SKM-1 (cell line): ENCODE measurements around the gene ZCCHC14.

Source experiments
- DNase-seq: peaks from one replicate; lab custom pipeline; 2025; ENCODE audit not compliant: unreplicated experiment; lab: John Stamatoyannopoulos, UW

ZCCHC14 gene

GRCh38 chr16:87458424-87458915, 34.4 kb downstream of the ZCCHC14 start:
- DNase-seq, result no peak

DNA sequence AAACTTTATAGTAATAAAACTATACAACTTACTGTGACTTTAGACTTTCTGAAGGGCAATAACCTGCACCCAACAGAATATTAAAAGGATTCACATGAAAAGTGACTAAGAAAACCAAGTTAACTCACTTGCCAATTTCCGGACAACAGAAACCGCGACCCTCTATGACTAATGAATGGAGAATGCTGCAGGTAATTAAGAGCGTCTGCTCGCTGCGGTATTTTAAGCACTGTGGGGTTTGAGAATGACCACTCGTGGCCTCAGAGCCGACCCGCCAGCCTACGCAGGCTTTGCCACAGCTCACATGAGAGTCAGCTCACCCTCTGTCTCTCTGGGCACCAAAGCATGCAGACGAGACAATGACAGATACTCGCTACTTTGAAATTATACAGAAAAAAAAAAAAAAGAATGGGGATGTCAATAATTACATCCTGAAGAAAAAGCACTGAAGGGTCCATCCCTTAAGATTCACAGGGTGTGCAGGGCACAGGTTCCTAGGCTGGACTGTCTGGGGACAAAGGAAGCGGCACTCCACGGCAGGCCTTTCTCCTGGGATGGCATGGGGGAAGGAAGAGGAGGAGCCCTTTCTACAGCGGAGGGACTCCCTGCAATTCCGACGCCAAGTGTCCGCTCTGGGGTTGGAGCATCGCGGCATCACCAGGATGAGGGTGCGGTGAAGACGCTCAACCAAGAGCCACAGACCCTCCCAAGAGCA, 35.0 kb downstream of the ZCCHC14 start:
- DNase-seq, result no peak

DNA sequence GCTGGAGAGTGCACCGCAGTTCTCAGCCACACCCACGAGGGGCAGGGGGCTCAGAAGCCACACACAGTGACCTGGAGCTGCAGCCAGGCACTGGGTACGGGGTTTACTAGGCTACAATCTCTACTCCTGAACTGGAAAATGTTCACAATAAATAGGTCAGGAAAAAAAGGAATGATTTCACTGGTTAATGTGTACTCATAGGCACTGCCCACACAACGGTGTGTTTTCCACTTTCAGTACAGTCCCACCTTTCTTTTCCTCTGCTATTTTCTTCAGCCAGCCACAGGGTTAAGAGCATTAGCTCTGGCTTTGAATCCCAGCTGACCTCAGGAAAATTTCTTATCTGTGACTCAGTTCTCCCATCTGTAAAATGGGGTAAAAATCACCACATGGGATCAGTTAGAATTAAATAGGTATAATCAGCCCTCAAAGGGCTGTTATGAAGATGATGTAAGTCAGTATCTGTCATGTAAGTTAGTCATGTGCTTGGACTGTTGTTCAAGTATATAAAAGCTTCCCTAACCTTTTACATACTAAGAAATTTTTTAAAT, 35.7 kb downstream of the ZCCHC14 start:
- DNase-seq, result no peak

DNA sequence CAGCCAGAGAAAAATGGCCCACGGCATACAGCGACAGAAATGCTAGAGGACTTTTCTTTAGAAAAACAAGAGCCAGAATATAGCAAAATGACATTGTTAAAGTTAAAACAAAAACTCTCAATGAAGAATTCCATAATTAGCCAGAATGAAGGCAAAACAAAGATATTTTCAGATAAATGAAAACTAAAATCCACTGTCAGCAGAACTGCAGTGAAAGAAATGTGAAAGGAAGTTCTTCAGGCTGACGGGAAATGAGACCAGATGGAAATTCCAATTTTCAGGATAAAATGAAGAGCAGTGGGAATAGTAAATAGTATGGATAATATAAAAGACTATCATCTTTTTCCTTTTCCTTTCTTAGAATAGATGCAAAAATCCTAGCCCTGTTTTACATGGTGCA, 38.4 kb downstream of the ZCCHC14 start:
- no peak for DNase-seq

GRCh38 chr16:87453326-87453725, 39.5 kb downstream of the ZCCHC14 start:
- no peak for DNase-seq

DNA sequence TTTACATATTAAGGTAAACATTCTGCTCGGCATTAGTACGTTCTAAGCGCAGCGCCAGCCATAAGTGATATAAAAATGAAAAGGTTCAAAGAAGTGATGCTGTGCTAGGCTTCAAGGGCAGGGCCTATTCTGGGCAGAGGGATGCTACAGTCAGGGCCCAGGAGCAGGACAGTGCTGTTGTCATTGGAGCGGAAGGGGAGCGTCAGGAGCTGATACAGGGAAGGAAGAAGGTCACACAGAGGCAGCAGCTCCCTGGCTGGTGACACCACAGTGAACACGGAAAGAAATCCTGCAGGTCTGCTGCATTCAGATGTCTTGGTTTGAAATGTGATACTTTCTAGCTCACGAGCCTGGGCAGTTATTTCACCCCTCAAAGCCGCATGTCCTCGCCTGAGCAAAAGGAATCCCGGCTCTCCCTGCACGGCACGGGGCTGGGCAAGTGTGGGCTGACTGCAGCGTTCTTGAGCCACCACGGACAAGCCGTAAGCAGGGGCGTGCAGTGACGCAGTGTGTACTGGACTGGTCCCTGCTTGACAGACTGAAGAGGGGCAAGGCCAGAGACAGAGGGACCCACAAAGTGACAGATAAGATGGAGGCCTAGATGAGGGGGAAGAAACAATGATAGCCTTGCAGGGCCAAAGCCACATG, 41.1 kb downstream of the ZCCHC14 start:
- no peak for DNase-seq

DNA sequence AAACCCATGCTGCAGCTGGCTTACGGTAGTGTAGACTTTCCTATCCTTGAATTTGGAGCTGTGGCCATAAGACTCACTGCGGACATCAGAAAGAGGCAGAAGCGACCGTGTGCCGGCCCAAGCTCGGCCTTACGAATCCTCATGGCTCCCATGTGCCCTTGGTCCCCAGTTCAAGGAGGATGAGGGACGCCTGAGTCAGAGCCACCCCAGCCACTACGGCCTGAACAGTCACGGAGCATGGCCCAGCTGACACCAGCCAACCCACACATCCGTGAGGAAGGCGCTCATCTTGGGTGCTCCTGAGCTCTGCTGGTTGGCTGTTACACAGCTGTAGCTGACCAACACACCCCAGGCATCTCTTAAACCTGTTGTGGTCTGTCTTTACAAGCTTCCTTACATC, 44.0 kb downstream of the ZCCHC14 start:
- no peak for DNase-seq

DNA sequence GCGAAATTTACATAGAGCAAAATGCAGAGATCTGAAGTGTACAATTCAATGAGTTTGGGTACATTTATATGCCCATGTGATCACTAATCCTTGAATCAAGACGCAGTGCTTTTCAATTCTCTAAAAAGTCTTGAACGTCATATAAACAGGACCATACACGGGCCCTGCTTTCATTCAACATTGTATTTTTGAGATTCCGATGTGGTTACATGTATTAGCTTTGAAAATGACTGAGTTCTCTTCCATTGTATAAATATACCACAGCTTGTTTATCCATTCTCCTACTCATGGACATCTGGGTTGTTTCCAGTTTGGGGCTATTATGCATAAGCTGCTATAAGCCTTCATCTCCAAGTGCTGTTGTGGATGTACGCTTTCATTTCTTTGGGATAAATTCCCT, 45.5 kb downstream of the ZCCHC14 start:
- no peak for DNase-seq

- DNase-seq, result no peak
Observed at GRCh38 chr16:87446479-87446878, 46.3 kb downstream of the ZCCHC14 start.

DNA sequence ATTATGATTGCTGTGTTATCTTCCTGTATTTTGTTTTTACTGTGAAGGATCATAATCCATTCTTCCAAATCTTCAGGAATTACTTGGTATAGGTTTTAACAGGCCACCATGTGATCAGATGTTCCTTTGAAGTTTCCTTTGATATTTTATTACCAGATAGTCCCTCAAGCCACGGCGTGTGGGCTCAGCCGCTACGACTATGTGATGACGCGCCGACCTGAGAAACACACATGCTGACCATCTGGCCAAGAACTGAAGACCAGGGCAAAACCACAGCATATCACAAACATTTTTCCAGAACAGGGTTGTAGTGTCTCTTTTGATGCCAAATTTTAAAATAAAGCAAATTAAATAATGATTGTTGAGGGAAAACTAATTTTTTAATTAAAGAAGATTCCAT, 47.3 kb downstream of the ZCCHC14 start:
- DNase-seq, result no peak

DNA sequence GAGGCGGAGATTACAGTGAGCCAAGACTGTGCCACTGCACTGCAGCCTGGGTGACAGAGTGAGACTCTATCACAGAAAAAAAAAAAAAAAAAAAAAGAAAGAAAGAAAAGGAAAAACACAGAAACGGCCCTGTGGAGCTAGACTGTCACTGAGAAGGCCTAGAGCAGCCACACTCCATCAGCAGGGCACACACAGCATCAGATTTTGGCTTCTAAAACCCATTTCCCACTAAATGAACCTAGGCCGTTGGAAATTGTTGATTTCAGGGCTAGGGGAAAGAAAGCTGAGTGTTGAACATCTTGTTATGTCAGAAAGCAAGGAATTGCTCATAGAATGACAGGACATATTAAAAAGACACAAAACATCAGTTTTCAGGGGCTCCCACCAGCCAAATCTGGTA, 48.9 kb downstream of the ZCCHC14 start:
- no peak for DNase-seq

- DNase-seq, result no peak
Observed at GRCh38 chr16:87443016-87443415, 49.8 kb downstream of the ZCCHC14 start.

DNA sequence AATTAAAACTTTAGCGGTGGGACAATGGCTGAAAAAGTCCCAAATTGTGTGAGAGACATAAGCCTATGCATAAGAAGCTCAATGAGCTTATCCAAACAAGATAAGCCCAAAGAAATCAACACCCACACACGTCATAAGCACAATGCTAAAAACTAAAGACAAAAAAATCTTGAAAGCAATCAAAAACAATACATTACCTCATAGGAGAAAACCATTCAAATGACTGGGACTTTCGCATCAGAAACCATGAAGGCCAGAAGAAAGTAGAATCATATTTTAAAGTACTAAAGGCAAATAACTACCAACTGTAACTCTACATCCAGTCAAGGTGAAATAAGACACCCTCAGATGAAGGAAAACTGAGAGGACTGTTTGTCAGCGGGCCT, 50.2 kb downstream of the ZCCHC14 start:
- no peak for DNase-seq

GRCh38 chr16:87441886-87442580, 50.8 kb downstream of the ZCCHC14 start:
- DNase-seq, result no peak

GRCh38 chr16:87439926-87440325, 52.9 kb downstream of the ZCCHC14 start:
- no peak for DNase-seq

GRCh38 chr16:87438611-87438985, 54.2 kb downstream of the ZCCHC14 start:
- no peak for DNase-seq

DNA sequence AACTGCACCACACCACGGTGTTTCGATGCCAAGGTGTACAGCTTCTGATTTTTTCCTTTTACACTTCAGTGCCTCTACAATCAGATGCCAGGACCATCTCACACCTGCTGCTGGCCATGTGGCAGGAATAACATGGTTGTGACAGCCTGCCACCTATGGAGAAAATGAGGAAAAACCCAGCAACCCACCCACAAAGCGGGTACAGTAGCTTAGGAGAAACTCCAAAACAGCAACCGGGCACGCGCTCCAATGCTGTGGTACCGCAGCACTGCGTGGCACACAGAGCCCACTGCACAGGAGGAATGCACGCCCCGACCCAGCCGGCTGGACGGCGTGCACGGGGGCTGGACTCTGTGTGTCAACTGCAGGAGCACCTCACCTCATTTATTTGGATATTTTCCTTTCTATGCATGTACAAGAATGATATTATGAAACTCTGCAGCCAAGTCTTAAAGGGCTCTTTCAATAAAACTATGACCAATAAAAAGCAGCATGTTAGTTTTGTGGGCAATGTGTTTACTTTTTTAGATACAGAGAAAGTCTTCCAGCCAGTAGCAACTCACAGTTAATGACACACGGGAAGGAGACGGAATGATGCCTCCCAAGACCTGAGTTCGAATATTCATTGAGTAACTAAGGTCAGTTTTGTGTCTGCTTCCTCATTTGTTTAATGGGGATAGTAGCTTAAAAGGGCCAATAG, 54.8 kb downstream of the ZCCHC14 start:
- DNase-seq, result no peak

GRCh38 chr16:87437327-87437726, 55.5 kb downstream of the ZCCHC14 start:
- no peak for DNase-seq

GRCh38 chr16:87436225-87437172, 56.3 kb downstream of the ZCCHC14 start:
- DNase-seq, result no peak
